AG08395 (cell line): ENCODE data around the gene SFN.
"Not testable (repeated sequence)": the region's sequence is repeated elsewhere in the genome, so short reads cannot be mapped to it uniquely, and the experiment has no call there.

Experiments
- DNase-seq: peaks from one replicate; pipeline ENCODE4 v3.0.0; 2012; ENCODE audit warnings: mixed read lengths, low spot score

The SFN gene

DNA sequence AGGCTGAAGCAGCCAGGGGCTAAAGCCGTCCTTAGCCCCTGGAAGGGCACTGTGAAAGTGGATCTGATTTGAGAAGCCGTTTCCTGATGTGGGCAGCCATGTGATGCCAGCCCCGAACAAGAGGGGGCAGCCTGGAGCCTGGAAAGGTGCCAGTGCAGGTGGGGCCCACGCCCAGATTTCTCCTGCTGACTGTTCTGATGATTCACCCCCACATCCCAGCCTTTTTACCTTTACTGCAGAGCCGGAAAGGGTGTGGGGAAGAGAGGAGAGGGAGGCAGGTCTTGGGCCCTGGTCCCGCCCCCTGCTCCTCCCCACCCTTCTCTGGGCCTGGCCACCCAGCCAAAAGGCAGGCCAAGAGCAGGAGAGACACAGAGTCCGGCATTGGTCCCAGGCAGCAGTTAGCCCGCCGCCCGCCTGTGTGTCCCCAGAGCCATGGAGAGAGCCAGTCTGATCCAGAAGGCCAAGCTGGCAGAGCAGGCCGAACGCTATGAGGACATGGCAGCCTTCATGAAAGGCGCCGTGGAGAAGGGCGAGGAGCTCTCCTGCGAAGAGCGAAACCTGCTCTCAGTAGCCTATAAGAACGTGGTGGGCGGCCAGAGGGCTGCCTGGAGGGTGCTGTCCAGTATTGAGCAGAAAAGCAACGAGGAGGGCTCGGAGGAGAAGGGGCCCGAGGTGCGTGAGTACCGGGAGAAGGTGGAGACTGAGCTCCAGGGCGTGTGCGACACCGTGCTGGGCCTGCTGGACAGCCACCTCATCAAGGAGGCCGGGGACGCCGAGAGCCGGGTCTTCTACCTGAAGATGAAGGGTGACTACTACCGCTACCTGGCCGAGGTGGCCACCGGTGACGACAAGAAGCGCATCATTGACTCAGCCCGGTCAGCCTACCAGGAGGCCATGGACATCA lies at the start of gene SFN:
Gene SFN, plus strand, starts transcription at position 369 of the 904 bp plus-strand sequence. Its CDS starts 64 bp downstream, at position 433.
- no peak for DNase-seq

DNA sequence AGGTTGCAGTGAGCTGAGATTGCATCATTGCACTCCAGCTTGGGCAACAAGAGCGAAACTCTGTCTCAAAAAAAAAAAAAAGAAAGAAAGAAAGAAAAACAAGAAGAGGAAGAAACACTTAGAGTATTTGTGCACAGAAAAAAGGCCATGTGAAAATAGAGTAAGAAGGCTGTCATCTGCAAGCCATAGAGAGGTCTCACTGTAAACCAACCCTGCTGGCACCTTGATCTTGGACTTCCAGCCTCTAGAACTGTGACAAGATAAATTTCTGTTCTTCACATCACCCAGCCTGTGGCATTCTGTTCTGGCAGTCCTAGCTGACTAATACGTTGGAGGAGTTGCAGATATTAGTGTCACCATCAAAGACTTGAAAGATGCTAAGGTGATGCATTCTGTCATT lies 48.6 kb upstream of the SFN start:
- no peak for DNase-seq

DNA sequence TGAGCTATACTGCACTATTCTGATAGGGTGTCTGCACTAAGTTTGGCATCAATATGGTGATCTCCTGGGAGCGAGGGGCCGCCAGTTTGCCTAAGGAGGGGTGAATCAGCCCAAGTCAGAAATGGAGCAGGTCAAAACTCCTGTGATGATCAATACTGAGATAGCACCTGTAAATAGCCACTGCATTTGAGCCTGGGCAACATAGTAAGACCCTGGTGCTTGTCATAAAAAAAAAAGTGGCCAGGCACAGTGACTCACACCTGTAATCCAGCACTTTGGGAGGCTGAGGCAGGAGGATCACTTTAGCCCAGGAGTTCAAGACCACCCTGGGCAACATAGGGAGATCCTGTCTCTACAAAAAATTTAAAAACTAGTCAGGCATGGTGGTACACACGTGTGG lies 48.1 kb upstream of the SFN start:
- DNase-seq: no peak

DNA sequence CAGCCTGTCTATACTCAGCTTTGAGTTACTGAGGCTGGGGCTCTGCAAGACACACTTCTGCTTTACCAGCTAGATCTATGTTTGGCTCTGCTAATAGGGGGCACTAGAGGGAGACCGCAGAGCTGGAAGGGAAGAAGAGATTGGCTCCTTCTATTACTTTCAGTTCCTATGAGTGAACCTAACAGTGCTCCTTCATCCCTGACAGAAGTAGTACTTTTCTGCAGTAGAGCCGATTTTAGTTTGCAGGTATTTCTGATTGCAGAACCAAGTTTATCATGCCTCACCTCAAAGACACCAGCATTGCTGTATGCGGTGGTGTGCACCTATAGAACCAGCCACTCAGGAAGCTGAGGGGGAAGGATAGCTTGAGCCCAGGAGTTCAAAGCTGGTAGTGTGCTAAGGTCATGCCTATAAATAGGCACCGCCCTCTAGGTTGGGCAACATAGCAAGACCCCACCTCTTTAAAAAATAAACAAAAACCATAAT lies 42.1 kb upstream of the SFN start:
- DNase-seq: no peak

DNA sequence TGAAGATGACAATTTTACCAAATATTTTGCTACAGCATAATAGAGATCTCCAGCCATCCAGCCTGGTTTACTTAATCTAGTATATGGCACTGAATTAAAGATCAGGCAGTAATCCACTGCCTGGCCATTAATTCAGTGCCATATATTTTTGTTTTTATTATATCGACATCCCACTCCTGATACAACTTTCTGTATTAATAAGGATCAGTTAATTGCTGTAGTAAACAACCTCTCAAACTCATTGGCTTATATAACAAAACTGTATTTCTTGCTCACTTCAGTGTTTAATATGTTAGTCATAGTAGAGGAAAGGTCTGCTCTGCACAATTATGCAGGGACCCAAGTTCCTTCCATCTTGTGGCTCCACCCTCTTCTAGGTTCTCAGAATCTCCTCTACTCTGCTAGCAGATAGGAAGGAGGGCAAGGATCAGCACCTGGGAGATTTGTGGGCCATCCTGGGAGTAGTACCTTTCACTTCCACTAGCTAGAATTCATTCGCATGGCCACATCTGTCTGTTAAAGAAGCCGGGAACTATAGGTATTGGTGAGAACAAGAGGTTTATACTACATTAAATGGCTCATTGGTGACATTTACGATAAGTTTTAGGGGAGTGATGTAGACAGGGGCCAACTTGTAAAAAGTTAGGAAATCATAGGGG lies 40.1 kb upstream of the SFN start:
- DNase-seq: no peak

DNA sequence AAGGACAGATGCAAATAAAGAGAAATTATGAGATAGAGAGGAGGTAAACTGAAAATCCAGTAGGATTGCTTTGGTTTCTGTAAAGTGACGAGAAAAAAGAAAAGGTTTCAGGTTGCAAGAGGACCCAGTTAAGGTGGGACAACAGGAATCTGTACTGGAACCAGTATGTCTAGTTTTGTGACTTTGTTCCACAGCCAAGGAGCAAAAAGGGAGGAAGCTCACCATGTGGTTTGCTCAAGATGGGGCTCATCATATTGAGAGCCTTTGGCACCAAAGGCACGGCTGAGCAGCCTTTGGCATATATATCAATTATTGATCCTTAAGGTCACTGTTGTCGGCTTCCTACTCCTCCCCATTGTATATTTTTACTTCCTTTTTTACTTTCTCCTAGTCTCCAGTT lies 38.2 kb upstream of the SFN start:
- no peak for DNase-seq

DNA sequence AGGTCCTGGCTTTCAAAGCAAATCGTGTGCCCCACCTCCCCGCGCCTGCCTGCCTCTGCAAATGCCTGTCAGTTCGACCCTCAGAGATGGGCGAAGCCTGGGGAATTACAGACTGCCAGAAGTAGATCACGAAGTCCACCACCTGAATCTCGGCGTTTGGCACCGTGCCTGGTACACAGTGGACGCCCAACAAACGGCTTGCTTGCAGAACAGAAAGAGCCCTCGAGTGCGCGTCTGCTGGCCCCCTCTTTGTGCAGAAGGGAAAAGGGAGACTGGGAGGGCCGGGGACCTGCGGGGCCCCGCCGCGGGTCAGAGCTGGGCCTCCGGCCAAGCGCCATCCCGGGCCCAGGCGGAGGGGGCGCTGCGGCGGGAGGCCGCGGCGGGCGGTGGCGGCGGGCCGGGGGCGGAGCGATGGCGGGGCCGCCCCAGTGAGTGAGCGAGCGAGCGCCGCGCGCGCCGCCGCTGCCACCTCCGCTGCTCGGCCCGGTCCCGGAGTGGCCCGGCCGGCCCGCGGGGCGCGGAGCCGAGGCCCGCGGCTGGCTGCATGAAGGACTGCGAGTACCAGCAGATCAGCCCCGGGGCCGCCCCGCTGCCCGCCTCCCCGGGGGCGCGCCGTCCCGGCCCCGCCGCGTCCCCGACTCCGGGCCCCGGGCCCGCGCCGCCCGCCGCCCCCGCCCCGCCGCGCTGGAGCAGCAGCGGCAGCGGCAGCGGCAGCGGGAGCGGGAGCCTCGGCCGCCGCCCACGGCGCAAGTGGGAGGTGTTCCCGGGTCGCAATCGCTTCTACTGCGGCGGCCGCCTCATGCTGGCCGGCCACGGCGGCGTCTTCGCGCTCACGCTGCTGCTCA lies 36.5 kb upstream of the SFN start, which contains the start of gene ZDHHC18:
Gene ZDHHC18, plus strand, starts transcription at position 428 of the 845 bp plus-strand sequence. Its CDS starts 117 bp downstream, at position 545.
- DNase-seq: peak; percentile 93

DNA sequence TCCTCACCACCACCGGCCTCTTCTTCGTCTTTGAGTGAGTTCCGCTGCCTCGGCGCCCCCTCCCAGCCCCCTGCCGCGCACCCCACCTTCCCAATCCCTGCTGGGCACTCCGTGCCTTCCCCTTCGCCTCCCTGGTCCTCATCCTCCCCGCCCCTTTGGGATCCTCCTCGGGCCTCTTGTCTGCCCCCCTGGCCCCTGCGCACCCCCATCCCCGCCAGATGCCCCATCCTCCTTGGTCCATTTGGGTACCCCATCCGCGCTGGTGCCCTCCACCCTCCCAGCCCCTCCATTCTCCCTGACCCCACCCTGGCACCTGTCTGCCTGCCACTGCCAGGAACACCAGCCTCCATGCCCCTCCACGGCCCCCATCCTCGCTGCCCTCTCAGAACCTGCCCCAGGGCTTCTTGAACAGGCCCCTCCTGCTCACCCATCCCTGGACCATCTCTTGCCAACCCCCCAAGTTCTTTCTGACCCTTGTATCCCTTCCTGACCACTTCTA lies 35.8 kb upstream of the SFN start:
- no peak for DNase-seq

DNA sequence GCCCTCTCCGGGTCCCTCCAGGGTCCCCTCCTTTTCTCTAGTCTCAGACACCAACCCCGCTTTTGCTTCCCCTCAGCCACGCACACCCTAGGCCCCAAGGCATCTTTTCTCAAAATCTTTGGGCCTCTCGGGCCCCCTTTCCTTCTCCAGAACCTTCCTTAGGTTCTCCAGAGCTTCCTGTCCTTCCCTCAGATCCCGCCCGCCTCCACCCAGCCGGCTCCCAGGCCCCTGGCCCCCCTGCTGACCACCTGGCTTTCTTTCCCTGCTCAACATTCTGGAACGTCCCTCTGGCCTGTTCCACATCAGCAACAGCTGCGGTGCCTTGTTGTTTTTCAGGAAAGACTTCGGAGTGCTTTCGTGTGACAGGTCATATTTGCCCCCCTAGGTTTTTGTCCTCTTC lies 35.3 kb upstream of the SFN start:
- DNase-seq: no peak

DNA sequence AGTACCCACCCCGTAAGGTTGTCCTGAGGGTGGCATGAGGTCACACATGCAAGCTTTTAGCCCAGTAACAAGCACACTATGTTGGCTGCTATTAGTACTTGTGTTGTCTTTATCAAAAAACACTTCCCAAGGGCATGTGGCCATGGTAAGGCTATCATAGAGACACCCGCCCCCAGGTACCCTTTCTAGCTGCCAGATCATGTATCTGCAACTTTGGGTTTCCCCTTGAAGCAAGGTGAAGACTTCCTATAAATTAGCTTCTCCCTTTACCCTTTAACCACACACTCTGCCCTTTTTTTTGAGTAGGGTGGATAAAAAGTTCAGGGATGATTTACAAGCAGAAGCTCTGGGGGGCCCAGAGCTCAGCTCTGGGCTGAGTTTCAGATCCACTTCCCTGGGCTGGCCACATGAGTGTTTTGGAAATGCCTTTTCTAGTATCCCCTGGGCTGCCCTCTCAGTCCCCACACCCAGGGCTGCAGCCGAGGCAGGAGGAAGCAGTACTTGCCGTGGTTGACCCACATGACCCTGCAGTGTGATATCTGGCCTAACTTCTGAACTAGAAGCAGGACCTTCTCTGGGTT lies 34.4 kb upstream of the SFN start:
- DNase-seq: no peak

DNA sequence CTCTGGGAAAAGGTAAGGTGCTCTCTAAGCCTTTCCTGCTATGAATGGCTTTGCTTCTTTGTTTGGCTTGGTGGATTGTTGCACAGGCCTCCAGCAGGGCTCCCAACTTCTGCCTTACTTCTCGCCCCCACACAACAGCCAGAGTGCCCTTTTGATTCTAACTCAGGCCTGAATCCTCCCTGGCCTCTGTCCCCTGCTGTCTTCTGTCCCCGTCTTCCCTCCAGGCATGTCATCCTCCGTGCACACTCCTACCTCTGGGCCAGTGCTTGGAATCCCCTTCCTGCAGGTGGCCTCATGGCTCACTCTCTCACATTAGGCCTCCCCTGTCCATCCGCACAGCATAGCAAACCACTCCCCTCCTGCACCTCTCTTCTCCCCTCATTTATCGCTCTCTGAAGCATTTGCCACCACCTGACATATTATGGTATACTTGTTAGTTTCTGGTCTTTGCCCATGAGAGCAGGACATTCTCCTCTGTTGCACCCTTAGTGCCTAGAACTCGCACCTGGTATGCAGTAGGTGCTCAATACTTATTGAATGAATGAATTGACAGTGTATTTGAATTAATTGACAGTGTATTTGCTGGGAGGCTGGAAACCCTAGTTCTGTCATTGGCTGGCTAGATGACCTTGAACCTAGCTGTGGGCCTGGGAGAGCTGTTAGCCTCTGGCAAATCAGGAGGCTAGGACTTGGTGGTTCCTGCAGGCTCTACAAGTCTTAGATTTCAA lies 33.6 kb upstream of the SFN start:
- no peak for DNase-seq

DNA sequence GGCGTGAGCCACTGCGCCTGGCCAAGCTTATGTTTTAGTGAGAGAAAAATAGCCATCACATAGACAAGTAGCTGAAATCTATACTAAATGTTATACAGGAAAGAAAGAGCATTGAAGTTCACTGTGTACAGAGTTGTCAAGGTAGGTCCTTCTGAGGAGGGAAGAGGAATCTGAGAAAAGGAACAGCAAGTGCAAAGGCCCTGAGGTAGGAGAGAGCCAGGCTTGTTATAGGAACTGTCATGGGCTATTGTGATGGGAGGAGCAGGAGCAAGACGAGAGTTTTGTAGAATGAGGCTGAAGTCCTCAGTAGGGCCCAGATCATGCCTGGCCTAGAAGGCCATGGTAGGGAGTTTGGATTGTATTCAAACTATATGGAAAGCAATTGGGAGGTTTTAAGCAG lies 31.9 kb upstream of the SFN start:
- DNase-seq: no peak

DNA sequence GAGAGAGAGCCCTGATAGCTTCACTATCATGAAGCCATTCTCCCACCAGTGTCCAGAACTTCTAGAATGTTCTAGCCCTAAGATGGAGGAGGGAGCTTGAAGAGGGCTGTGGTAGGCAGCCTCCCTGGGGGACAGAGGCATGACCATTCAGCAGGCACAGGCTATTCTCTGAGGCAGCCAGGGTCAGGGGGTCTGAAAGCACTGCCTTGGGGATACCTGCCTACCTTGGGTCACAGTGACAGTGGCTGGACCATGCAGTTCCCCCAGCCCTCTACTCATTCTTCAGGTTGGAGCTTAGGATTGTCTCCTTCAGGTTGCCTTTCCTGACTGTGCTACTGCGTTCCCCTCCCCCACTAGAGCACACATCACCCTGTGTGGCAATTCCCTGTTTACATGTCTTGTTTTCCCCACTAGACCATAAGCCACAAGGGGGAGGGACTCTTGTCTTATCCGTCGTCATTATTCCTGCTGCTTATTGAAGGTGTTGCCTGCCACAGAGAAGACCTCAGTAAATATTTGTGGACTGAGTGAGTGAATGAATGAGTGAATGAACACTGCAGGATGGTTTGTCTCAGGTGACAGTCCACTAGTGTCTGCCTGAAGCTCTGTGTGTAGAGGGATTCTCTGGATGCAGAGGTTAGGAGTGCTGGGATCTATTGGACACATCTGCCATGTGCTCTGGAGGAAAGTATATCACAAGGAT lies 31.3 kb upstream of the SFN start:
- no peak for DNase-seq

DNA sequence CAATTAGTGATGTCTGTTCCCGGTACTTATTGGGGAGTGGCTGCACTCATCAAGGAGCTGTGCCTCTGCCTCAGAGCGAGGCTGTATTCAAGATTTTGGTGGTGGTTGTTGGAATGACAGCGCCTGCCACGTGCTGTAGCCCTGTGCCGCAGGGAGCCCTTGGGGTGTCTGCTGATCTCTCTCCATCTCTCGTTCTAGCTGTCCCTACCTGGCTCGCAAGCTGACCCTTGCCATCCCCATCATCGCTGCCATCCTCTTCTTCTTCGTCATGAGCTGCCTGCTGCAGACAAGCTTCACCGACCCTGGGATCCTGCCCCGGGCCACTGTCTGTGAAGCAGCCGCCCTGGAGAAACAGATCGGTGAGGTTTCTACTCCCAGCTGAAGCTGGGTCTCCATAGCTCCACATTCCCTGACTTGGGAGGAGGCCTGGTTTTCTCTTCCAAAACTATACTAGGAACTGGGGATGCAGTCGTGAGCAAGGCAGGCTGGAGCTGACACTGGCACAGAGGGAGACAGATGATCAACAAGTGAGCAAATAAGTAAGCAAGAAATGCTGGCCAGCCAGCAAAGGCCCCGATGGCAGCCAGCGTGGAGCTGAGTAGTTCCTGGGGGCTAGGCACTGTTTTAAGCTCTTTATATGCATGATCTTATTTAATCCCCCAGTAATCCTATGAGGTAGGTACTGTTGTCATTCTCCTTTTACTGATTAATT lies 30.5 kb upstream of the SFN start:
- DNase-seq: no peak

DNA sequence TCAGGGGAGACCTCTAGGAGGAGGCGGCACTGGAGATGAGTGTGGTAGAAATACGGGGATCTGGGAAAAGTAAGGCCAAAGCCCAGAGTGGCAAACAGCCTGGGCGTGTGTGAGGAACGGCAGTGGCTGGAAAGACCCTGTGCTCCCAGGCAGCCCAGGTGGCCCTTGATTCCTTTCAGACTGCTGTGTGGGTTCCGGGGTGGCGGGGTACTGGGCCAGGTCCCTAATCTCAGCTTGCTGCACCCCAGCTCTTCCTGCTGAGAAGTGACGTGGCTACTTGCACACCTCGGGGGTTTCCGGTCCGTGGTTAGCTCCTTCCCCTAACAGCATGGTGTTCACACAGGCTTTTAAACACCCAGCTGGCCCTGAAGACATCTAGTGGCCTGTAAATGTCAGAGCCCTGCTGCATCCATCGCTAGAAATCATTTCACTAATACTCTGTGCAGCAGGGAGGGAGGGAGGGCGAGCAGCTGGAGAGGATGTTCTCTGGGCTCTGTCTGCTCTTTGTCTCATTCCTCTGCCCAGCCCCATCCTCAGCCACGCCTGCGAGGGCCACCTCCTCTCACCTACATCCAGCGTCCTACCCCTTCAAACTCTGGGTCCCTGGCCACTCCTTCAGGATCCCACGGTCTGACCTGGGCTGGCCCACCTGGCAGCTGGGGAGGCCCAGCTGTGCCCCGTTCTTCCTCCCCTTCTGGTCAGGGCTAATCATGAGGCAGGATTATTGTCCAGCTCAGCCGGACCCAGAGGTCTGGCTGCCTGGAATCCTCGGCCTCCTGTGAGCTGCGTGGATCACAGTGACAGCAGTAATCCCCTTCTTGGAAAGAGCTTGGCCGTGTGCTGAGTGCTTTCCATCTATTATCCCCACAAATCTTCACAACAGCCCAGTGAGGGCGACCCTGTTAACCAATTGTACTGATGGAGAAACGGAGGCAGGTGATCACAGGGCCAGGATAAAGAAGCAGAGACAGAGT lies 29.2 kb upstream of the SFN start:
- DNase-seq: no peak

DNA sequence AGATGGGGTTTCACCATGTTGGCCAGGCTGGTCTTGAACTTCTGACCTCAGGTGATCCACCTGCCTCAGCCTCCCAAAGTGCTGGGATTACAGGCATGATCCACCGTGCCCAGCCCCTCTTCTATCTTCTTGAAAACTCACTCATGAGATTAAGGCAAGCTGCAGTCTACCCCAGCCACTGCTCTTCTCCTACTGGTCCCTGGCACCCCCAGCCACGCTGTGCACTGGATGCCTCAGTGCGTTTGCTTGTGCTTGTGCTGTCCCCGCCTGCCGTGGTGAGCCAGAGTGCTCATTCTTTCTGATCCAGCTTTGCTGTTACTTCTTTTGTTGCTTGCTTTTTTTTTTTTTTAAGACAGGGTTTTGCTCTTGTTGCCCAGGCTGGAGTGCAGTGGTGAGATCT lies 25.3 kb upstream of the SFN start:
- not testable (repeated sequence) for DNase-seq

DNA sequence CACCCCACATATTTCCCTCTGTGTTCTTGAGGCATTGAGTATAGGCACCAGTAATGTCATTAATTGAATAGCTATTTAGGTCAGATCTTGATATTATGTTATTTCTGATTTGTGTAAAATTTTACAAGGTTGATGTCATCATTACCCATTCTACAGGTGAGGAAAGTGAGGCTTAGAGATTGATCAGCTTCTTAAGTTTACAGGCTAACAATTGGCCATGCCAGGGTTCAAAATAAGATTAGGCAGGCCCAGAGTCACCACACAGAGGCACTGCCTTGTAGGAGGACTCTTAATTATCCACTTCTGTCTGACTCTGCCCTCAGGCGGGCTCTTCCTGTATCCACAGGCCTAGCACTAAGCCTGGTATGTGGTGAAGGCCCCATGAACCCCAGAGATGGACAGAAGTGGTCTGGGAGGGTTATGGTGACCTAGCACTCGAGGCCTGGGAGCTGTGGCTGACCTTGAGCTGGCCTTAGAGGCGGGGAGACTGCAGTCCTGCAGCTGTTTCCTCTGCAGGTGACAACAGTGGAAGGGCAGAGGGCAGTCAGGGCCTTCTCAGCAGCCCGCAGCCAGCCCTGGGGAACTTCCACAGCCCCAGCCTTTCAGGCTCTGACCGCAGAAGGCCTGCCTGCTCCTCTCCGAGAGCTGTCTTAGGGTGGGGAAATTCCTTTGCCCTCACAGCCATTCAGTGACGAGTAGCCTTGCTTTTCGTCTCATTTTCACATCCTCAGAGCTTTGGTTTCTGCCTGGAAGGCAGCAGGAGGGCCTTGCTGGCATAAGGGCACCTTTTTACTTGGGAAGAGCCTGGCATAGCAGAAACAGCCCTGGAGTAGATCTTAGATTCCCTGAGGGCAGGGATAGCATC lies 24.2 kb upstream of the SFN start:
- no peak for DNase-seq

DNA sequence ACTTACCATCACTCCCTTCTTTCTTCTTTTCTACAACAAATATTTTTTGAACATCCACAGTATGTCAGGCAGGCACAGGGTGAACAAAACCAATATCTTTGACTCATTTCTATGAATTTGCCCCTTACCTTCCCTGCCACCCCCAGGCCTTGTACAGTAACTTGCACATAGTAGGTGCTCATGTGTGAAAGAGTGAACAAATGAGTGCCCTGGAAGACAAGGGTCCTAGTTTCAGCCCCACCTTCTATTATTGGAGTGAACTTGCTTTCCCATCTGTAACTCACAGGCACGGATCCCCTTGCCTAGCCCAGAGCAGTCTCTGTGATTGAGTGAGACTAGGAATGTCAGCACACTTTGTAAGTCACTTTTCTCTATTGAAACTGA lies 23.6 kb upstream of the SFN start:
- DNase-seq: no peak
